Neutrophil (primary cell): ENCODE results near the gene DENND4B.

Experiments used
- H3K27ac ChIP-seq: fragments of 200-600 bp; sonication (generic); 2 replicates; pipeline ENCODE4 v1.5.1; 2016; ENCODE audit warnings: mild to moderate bottlenecking, moderate library complexity
- H3K27me3 ChIP-seq: fragments of 200-600 bp; sonication (generic); 2 replicates; pipeline ENCODE4 v1.6.0; 2016; ENCODE audit warnings: mild to moderate bottlenecking
- H3K36me3 ChIP-seq: fragments of 200-600 bp; sonication (generic); 2 replicates; pipeline ENCODE4 v1.5.1; 2017
- H3K4me1 ChIP-seq, 2 experiments: fragments of 200-600 bp in 1 of 2; sonication (generic) in 1 of 2; 1 replicate in 1 of 2; 2 replicates in 1 of 2; pipeline versions ENCODE4 v1.5.1 to v1.6.1; 2013 to 2016; ENCODE audit warnings: low read depth in 1 of 2, low read length in 1 of 2, mild to moderate bottlenecking in 1 of 2, moderate library complexity in 1 of 2; ENCODE audit not compliant: control insufficient read depth in 1 of 2, insufficient read depth in 1 of 2
- H3K4me3 ChIP-seq, 2 experiments: fragments of 200-600 bp in 1 of 2; sonication (generic) in 1 of 2; 1 replicate in 1 of 2; 2 replicates in 1 of 2; pipeline ENCODE4 v1.5.1; 2013 to 2016; ENCODE audit warnings: low read depth in 1 of 2, low read length in 1 of 2, mild to moderate bottlenecking in 1 of 2, moderate library complexity in 1 of 2
- H3K9me3 ChIP-seq: fragments of 200-600 bp; sonication (generic); 2 replicates; pipeline ENCODE4 v1.5.1; 2016
- CTCF ChIP-seq: fragments of 200-600 bp; sonication (generic); IDR thresholded peaks from 2 replicates; pipeline ENCODE4 v1.5.1; 2016; ENCODE audit warnings: antibody characterized with exemption

The DENND4B gene

GRCh38 chr1:153880024-153880423 lies 66.5 kb downstream of the DENND4B start:
- peaks cover 0 to 5% of the 10 kb centered on the region in 2 experiments for H3K4me1 ChIP-seq
- no peak overlapping the region for H3K4me3 ChIP-seq
- H3K36me3 ChIP-seq = peaks cover 4% of the 10 kb centered on the region
- no peak for TF ChIP-seq CTCF
- no peaks in the 10 kb centered on the region for H3K27me3 ChIP-seq
- H3K27ac ChIP-seq = no peak overlapping the region
- H3K9me3 ChIP-seq = no peaks in the 10 kb centered on the region
